DMS114 treated with DMSO at 0.1 percent for 48 hours (cell line): Measurements from ENCODE around the gene FNDC4.
"Not testable (repeated sequence)": the region's sequence is repeated elsewhere in the genome, so short reads cannot be mapped to it uniquely, and the experiment has no call there.

Experiments
- DNase-seq: peaks from one replicate; lab custom pipeline; 2025; ENCODE audit not compliant: unreplicated experiment; lab: John Stamatoyannopoulos, UW

Gene FNDC4

GRCh38 chr2:27494944-27495554 is at the start of gene FNDC4:
Gene FNDC4 (minus strand): TSS chr2:27495200. CDS start chr2:27494679, 521 bp downstream.
- no peak for DNase-seq

GRCh38 chr2:27544143-27544821 is 49.3 kb upstream of the FNDC4 start:
- DNase-seq = no peak

- not testable (repeated sequence) for DNase-seq
Observed at GRCh38 chr2:27539649-27540048, 44.6 kb upstream of the FNDC4 start.

- not testable (repeated sequence) for DNase-seq
Observed at GRCh38 chr2:27538839-27539450, 43.9 kb upstream of the FNDC4 start.

GRCh38 chr2:27537287-27537686 is 42.3 kb upstream of the FNDC4 start:
- DNase-seq = no peak

GRCh38 chr2:27531983-27532382 is 37.0 kb upstream of the FNDC4 start:
- no peak for DNase-seq

GRCh38 chr2:27527182-27527581 is 32.2 kb upstream of the FNDC4 start:
- DNase-seq = no peak

GRCh38 chr2:27522400-27522945 is 27.5 kb upstream of the FNDC4 start:
- no peak for DNase-seq

- DNase-seq = no peak
Observed at GRCh38 chr2:27520316-27520715, 25.3 kb upstream of the FNDC4 start.

GRCh38 chr2:27518782-27519113 is 23.7 kb upstream of the FNDC4 start:
- DNase-seq = no peak

- no peak for DNase-seq
Observed at GRCh38 chr2:27518113-27518781, 23.2 kb upstream of the FNDC4 start.

GRCh38 chr2:27509326-27509725 is 14.3 kb upstream of the FNDC4 start:
- no peak for DNase-seq

GRCh38 chr2:27507293-27507692 is 12.3 kb upstream of the FNDC4 start:
- DNase-seq = no peak

- no peak for DNase-seq
Observed at GRCh38 chr2:27506587-27506986, 11.6 kb upstream of the FNDC4 start.

GRCh38 chr2:27502142-27502541 is 7.1 kb upstream of the FNDC4 start:
- no peak for DNase-seq

- DNase-seq = no peak
Observed at GRCh38 chr2:27501042-27501441, 6.0 kb upstream of the FNDC4 start.

- no peak for DNase-seq
Observed at GRCh38 chr2:27498975-27499374, 4.0 kb upstream of the FNDC4 start.

GRCh38 chr2:27497288-27497627 is 2.3 kb upstream of the FNDC4 start:
- DNase-seq = no peak

- DNase-seq = no peak
Observed at GRCh38 chr2:27496357-27497287, 1.6 kb upstream of the FNDC4 start, which contains the start of gene GCKR. Gene GCKR (plus strand): TSS chr2:27496839. CDS start chr2:27496905, 66 bp downstream.

- no peak for DNase-seq
Observed at GRCh38 chr2:27495840-27496356, 898 bp upstream of the FNDC4 start.
